Measurements from ENCODE around the gene RAD54L. TPM values are rescaled to one million over a fixed set of nuclear protein-coding genes. Genes with fewer than 3 reads are reported as not detected.
A peak's percentile ranks its signal among the peaks of the same experiment; 100 is the strongest.

Gene RAD54L
- total and polyA plus RNA-seq, 2 donors (not counting 1 experiment from before 2014, with no cell fraction given), result 0.57 to 1.1 TPM

- peaks cover 44% of the 10 kb centered on the region for H4K20me1 ChIP-seq (ENCODE audit: control insufficient read depth, insufficient read depth, low read length, poor library complexity, severe bottlenecking)
- CTCF ChIA-PET, result interaction anchor here (0.8 to 3.9 kb wide), 8 partner anchors 26 to 1031 kb away, joined by 3 to 36 read pairs (median 6); partner anchors contain the start of genes CMPK1 and NSUN4
- DNase-seq, result no peak
These were observed 55.1 kb downstream of the RAD54L start for GRCh38 chr1:46302641-46303037.

More at GRCh38 chr1:46302641-46303037, 55.1 kb downstream of the RAD54L start:
- H3K4me1 ChIP-seq (ENCODE audit: control insufficient read depth in 2 of 2, insufficient read depth in 2 of 2, low read length in 2 of 2), result peaks cover 23 to 40% of the 10 kb centered on the region in 2 donors
- peak; percentile 4 for ATAC-seq (ENCODE audit: low read depth)
- Mint-ChIP-seq H3K4me3 (peak overlapping the region; percentile 100), H3K27me3 (no peaks in the 10 kb centered on the region), H3K4me1 (peaks cover 46% of the 10 kb centered on the region), H3K9me3 (ENCODE audit: insufficient read depth) (no peaks in the 10 kb centered on the region), H3K27ac (peak overlapping the region; percentile 99)
- peaks cover 88% of the 10 kb centered on the region for H3K79me2 ChIP-seq (ENCODE audit: control insufficient read depth, insufficient read depth, low read length)
- H3K27me3 ChIP-seq (replicated peaks in 1 of 4; ENCODE audit: control extremely low read depth in 1 of 4, control insufficient read depth in 3 of 4, insufficient read depth in 4 of 4, low read length in 3 of 4), result no peaks in the 10 kb centered on the region
- peaks cover 0 to 5% of the 10 kb centered on the region in 2 experiments for H3K36me3 ChIP-seq (replicated peaks in 1 of 2; ENCODE audit: control extremely low read depth in 1 of 2, control insufficient read depth in 1 of 2, extremely low read depth in 1 of 2, insufficient read depth in 2 of 2, low read length in 1 of 2)
- POLR2A ChIA-PET, result interaction anchor here (1.0 to 2.1 kb wide), 6 partner anchors 31 to 718 kb away, joined by 3 to 17 read pairs (median 6); partner anchors contain the start of genes EFCAB14, GPBP1L1, NASP and NSUN4
- H3K4me2 ChIP-seq (replicated peaks; ENCODE audit: low read depth, low read length, poor library complexity, severe bottlenecking), result peak overlapping the region; percentile 97
- WGBS (ENCODE audit: insufficient coverage), result under 1% methylated on average over 32 of the region's 32 CpGs
- intact Hi-C loops (cut with micrococcal nuclease), result loop anchor here (1.0 to 5.0 kb wide), 9 partner anchors 30 to 552 kb away; partner anchors contain the start of genes EFCAB14, IPP, MKNK1 and NSUN4
- H3K9ac ChIP-seq (ENCODE audit: low read length), result peak overlapping the region; percentile 95
- H3K27ac ChIP-seq (ENCODE audit: low read length in 2 of 2), result peak overlapping the region; percentile 77 to 92
- H3K4me3 ChIP-seq (ENCODE audit: control extremely low read depth in 1 of 5, extremely low read depth in 1 of 5, insufficient read depth in 1 of 5, low read depth in 2 of 5, low read length in 4 of 5), result peak overlapping the region; percentile 2 to 98 (median 79)
- TF ChIP-seq CTCF (IDR thresholded peaks at IDR 0.05) (no peak), EZH2 (IDR thresholded peaks at IDR 0.05; ENCODE audit: borderline replicate concordance, insufficient read depth, low read depth, low read length, poor library complexity, severe bottlenecking) (no peak)
- H2AFZ ChIP-seq (ENCODE audit: insufficient read depth, low read depth, low read length, poor library complexity, severe bottlenecking), result peak overlapping the region; percentile 92
- no peaks in the 10 kb centered on the region for H3K9me3 ChIP-seq (ENCODE audit: control extremely low read depth in 1 of 3, control insufficient read depth in 2 of 3, insufficient read depth in 1 of 3, low read length in 2 of 3)

Data from B cell (primary cell).